Tibial artery (tissue), 4 donors: ENCODE results near the gene TRMT2A.
A peak's percentile ranks its signal among the peaks of the same experiment; 100 is the strongest.

ENCODE experiments used
- DNase-seq, 2 donors: peaks; one replicate each; pipeline ENCODE4 v3.0.0-alpha.2; 2019
- H3K27ac ChIP-seq, 2 donors: fragments of 200-600 bp; sonication (generic) in 1 of 2; 1 replicate in 1 of 2; 2 replicates in 1 of 2; pipeline ENCODE4 v1.5.1; 2018 to 2019; ENCODE audit warnings: mild to moderate bottlenecking in 1 of 2
- H3K27me3 ChIP-seq, 2 donors: fragments of 200-600 bp; sonication (generic) in 1 of 2; one replicate each; pipeline versions ENCODE4 v1.5.1 to v1.6.0; 2016 to 2019
- H3K36me3 ChIP-seq, 3 donors: fragments of 200-600 bp; sonication (generic) in 2 of 3; one replicate each; pipeline ENCODE4 v1.5.1; 2016 to 2019; ENCODE audit warnings: mild to moderate bottlenecking in 2 of 3
- H3K4me1 ChIP-seq, 4 donors: fragments of 200-600 bp; sonication (generic) in 2 of 4; 1 replicate in 3 of 4; 2 replicates in 1 of 4; pipeline ENCODE4 v1.5.1; 2016 to 2019
- H3K4me3 ChIP-seq, 2 donors: fragments of 200-600 bp; sonication (generic) in 1 of 2; 1 replicate in 1 of 2; 2 replicates in 1 of 2; pipeline ENCODE4 v1.5.1; 2018 to 2019; ENCODE audit warnings: mild to moderate bottlenecking in 2 of 2
- H3K9me3 ChIP-seq, 3 donors: fragments of 200-600 bp; sonication (generic) in 1 of 3; one replicate each; pipeline ENCODE4 v1.5.1; 2016 to 2019
- CTCF ChIP-seq, 2 experiments: fragments of 200-600 bp in 1 of 2; fragments of 450-650 bp in 1 of 2; IDR thresholded peaks; one replicate each; pipeline ENCODE4 v1.5.1; 2017 to 2019; ENCODE audit warnings: antibody characterized with exemption in 2 of 2, mild to moderate bottlenecking in 1 of 2, moderate library complexity in 1 of 2
- intact Hi-C: fragments of 100-400 bp; cut with DNase I; formaldehyde crosslinking; loops from one replicate; pipeline ENCODE4 v1.15.0; 2023; ENCODE audit warnings: low total_unique reads

TRMT2A gene

GRCh38 chr22:20118300-20119020, 1.4 kb upstream of the TRMT2A start:
- Histone ChIP-seq H3K27me3 (no peaks in the 10 kb centered on the region), H3K4me3 (peak overlapping the region; percentile 78 to 90), H3K9me3 (no peaks in the 10 kb centered on the region), H3K4me1 (peaks cover 4 to 58% (median 29%) of the 10 kb centered on the region in 4 donors), H3K36me3 (peaks cover 15 to 63% (median 54%) of the 10 kb centered on the region in 3 donors), H3K27ac (peak overlapping the region; percentile 86 to 88)
- intact Hi-C loops = no loop called here
- DNase-seq = no peak
- TF ChIP-seq CTCF (IDR thresholded peaks at IDR 0.05) = no peak

DNA sequence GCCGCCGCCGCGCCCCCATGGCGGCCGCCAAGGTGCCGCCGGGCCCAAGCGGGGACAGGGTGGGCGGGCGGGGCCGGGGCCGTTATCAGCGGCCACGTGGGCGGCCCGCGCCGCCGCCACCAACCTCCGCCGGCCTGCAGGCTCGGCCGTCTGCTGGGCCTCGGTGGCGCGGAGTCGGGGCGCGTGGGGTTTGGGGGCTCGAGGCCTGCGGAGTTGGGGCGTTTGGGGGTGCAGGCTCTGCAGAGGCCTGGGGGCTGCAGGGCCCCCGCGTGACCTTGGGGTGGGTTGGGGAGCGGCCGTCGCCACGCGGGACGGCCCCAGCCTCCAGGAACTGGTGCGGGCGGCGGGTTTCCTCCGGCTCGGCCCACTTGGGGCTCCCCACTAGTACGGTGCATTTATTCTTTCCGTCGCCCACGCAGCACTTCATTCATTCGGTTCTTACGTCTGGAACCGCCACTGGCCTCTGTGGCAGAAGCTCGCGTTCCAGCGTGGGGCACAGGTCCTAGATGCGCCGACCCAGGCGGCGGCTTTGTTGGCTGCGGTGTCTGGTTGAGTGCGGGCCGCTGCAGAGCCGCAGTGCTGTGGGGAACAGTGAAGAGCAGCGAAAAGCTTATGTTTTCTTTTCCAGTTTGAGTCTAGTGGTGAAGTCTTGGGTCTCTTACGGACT, 740 bp upstream of the TRMT2A start:
- intact Hi-C loops = no loop called here
- peak overlapping the region; percentile 86 to 88 for H3K27ac ChIP-seq
- no peaks in the 10 kb centered on the region for H3K9me3 ChIP-seq
- H3K36me3 ChIP-seq = peaks cover 15 to 68% (median 57%) of the 10 kb centered on the region in 3 donors
- H3K4me1 ChIP-seq = peaks cover 4 to 58% (median 29%) of the 10 kb centered on the region in 4 donors
- no peak for DNase-seq
- TF ChIP-seq CTCF (IDR thresholded peaks at IDR 0.05) = no peak
- H3K27me3 ChIP-seq = no peaks in the 10 kb centered on the region
- H3K4me3 ChIP-seq = peak overlapping the region; percentile 78 to 90

GRCh38 chr22:20116376-20116950, 563 bp downstream of the TRMT2A start:
- TF ChIP-seq CTCF (IDR thresholded peaks at IDR 0.05) = no peak
- Histone ChIP-seq H3K9me3 (no peaks in the 10 kb centered on the region), H3K27me3 (no peaks in the 10 kb centered on the region), H3K4me3 (peak overlapping the region; percentile 78 to 90), H3K27ac (peak overlapping the region; percentile 86 to 88), H3K36me3 (peaks cover 10 to 71% (median 55%) of the 10 kb centered on the region in 3 donors), H3K4me1 (peaks cover 4 to 49% (median 29%) of the 10 kb centered on the region in 4 donors)
- DNase-seq = no peak
- intact Hi-C loops = no loop called here

- Histone ChIP-seq H3K27me3 (no peaks in the 10 kb centered on the region), H3K4me1 (peaks cover 4 to 46% (median 29%) of the 10 kb centered on the region in 4 donors), H3K36me3 (peaks cover 10 to 71% (median 53%) of the 10 kb centered on the region in 3 donors), H3K4me3 (peak within 1 kb of the TSS; percentile 78 to 90), H3K27ac (peak within 1 kb of the TSS; percentile 86 to 88), H3K9me3 (no peaks in the 10 kb centered on the region)
- intact Hi-C loops = no loop called here
- no peak for TF ChIP-seq CTCF (IDR thresholded peaks at IDR 0.05)
- no peak for DNase-seq
Observed at GRCh38 chr22:20115691-20116375, 1.2 kb downstream of the TRMT2A start, which contains the start of gene RANBP1. RANBP1 (plus strand) TSS chr22:20116104; CDS start chr22:20116185, 81 bp downstream.
